Keratinocyte (primary cell): ENCODE measurements around the gene ARHGAP18. TPM values are rescaled to one million over a fixed set of nuclear protein-coding genes. Genes with fewer than 3 reads are reported as not detected.

ENCODE experiments used
- DNase-seq: peaks from one replicate; pipeline ENCODE4 v3.0.0-alpha.2; 2011; ENCODE audit warnings: low read depth, missing footprints, low spot score
- FAIRE-seq: peaks from 2 replicates; lab custom pipeline; 2011; peaks lifted over from hg19 to GRCh38; lab: Jason Lieb, UNC
- H2AFZ ChIP-seq: 2 replicates; pipeline ENCODE4 v1.6.0; 2012; ENCODE audit warnings: low read length, control low read depth, inconsistent platforms; ENCODE audit not compliant: control insufficient read depth
- H3K27ac ChIP-seq: 2 replicates; pipeline ENCODE4 v1.5.1; 2011; ENCODE audit warnings: low read length; ENCODE audit not compliant: control insufficient read depth, insufficient read depth
- H3K27me3 ChIP-seq: 3 replicates; pipeline ENCODE4 v1.6.0; 2011; ENCODE audit warnings: low read length; ENCODE audit not compliant: control insufficient read depth, insufficient read depth; ENCODE audit errors: extremely low read depth
- H3K36me3 ChIP-seq, 2 experiments: 2 replicates in 1 of 2; 3 replicates in 1 of 2; pipeline ENCODE4 v1.5.1; 2011; ENCODE audit warnings: low read length in 2 of 2, mild to moderate bottlenecking in 1 of 2; ENCODE audit not compliant: control insufficient read depth in 2 of 2, insufficient read depth in 2 of 2; ENCODE audit errors: extremely low read depth in 1 of 2
- H3K4me1 ChIP-seq: 3 replicates; pipeline ENCODE4 v1.5.1; 2011; ENCODE audit warnings: low read length; ENCODE audit not compliant: control insufficient read depth, insufficient read depth; ENCODE audit errors: extremely low read depth
- H3K4me2 ChIP-seq: 3 replicates; pipeline ENCODE4 v1.6.0; 2011; ENCODE audit warnings: low read depth, low read length; ENCODE audit not compliant: control insufficient read depth, insufficient read depth; ENCODE audit errors: extremely low read depth
- H3K4me3 ChIP-seq, 3 experiments: fragments of 200-600 bp in 1 of 3; sonication (generic) in 1 of 3; 2 replicates in 2 of 3; 3 replicates in 1 of 3; pipeline ENCODE4 v1.5.1; 2011 to 2016; ENCODE audit warnings: low read length in 3 of 3, mild to moderate bottlenecking in 3 of 3, control low read depth in 2 of 3, inconsistent platforms in 1 of 3, low read depth in 1 of 3, mixed read lengths in 1 of 3, mixed run types in 1 of 3, moderate library complexity in 1 of 3; ENCODE audit not compliant: control insufficient read depth in 2 of 3, insufficient read depth in 2 of 3; ENCODE audit errors: extremely low read depth in 1 of 3
- H3K79me2 ChIP-seq: 2 replicates; pipeline ENCODE4 v1.6.0; 2012; ENCODE audit warnings: low read length; ENCODE audit not compliant: control insufficient read depth, insufficient read depth
- H3K9ac ChIP-seq: 3 replicates; pipeline ENCODE4 v1.6.0; 2011; ENCODE audit warnings: low read length; ENCODE audit not compliant: control insufficient read depth, insufficient read depth; ENCODE audit errors: extremely low read depth
- H3K9me1 ChIP-seq: 3 replicates; pipeline ENCODE4 v1.6.0; 2011; ENCODE audit warnings: low read length; ENCODE audit not compliant: control insufficient read depth, insufficient read depth; ENCODE audit errors: extremely low read depth
- H3K9me3 ChIP-seq: 2 replicates; pipeline ENCODE4 v1.5.1; 2012; ENCODE audit warnings: low read depth, low read length; ENCODE audit not compliant: control insufficient read depth
- H4K20me1 ChIP-seq: 3 replicates; pipeline ENCODE4 v1.6.0; 2011; ENCODE audit warnings: low read length; ENCODE audit not compliant: control insufficient read depth, insufficient read depth; ENCODE audit errors: extremely low read depth
- EZH2 ChIP-seq: IDR thresholded peaks from one replicate; pipeline ENCODE4 v1.6.1; 2012; ENCODE audit warnings: inconsistent platforms, mild to moderate bottlenecking, low read length, moderate library complexity
- dilution Hi-C: fragments of 300-500 bp; cut with MboI; formaldehyde crosslinking; loops from one replicate; pipeline ENCODE4 v1.7.0; 2020; ENCODE audit warnings: low sequenced_read_pairs; ENCODE audit not compliant: extremely low pct_ligation_motif_present
- polyA plus RNA-seq, 5 experiments: library from polyadenylated mRNA; depleted of rRNA in 3 of 5; stranded (reverse) in 3 of 5; stranded (forward) in 1 of 5; unstranded in 1 of 5; fragments of >200 nt; gene quantifications; 1 replicate in 1 of 5; 2 replicates in 3 of 5; 3 replicates in 1 of 5; pipeline versions ENCODE4 v1.2.1 to v1.2.3, GENCODE V29; 2011 to 2012; ENCODE audit warnings: missing spikeins in 2 of 5, low read depth in 1 of 5, low replicate concordance in 1 of 5
- TF ChIP-seq, protein P1 (sequence below), 3 experiments: IDR thresholded peaks in 1 of 3; conservative IDR thresholded peaks in 1 of 3; optimal IDR thresholded peaks in 1 of 3; 2 replicates in 2 of 3; 3 replicates in 1 of 3; pipeline versions ENCODE3 to v1.5.1; 2011; ENCODE audit warnings: low read length in 3 of 3, mild to moderate bottlenecking in 3 of 3, moderate library complexity in 2 of 3, control low read depth in 1 of 3, inconsistent platforms in 1 of 3; ENCODE audit not compliant: insufficient read depth in 2 of 3; ENCODE audit errors: extremely low read depth in 1 of 3

ARHGAP18 gene
- polyA plus RNA-seq, 1 donor (not counting 4 experiments of a cell fraction or from before 2014, with no cell fraction given), result 17.7 TPM

DNA sequence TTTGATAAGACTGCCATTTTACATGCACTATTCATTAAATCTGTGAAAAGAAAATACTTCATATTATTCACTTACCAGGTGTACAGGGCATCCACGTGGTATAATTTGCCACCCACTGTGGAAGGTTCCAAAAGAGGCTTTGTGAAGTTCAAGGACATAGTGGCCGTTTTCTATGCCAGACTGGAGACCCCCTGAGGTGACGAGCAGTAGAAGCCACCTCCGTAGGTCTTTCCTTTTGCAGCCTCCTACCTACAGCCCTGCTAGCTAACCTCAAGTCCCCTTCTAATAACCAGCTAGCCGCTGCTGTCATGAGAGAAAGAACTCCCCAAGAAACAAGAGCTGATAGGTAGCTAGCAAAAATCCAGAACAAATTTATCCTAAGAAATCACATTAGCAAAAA, 110.5 kb downstream of the ARHGAP18 start:
- H3K4me1 ChIP-seq, result no peaks in the 10 kb centered on the region
- FAIRE-seq, result no peak
- H3K9me1 ChIP-seq, result no peaks in the 10 kb centered on the region
- H4K20me1 ChIP-seq, result no peaks in the 10 kb centered on the region
- no peak overlapping the region for H3K4me2 ChIP-seq
- DNase-seq, result no peak
- TF ChIP-seq, protein P1, sequence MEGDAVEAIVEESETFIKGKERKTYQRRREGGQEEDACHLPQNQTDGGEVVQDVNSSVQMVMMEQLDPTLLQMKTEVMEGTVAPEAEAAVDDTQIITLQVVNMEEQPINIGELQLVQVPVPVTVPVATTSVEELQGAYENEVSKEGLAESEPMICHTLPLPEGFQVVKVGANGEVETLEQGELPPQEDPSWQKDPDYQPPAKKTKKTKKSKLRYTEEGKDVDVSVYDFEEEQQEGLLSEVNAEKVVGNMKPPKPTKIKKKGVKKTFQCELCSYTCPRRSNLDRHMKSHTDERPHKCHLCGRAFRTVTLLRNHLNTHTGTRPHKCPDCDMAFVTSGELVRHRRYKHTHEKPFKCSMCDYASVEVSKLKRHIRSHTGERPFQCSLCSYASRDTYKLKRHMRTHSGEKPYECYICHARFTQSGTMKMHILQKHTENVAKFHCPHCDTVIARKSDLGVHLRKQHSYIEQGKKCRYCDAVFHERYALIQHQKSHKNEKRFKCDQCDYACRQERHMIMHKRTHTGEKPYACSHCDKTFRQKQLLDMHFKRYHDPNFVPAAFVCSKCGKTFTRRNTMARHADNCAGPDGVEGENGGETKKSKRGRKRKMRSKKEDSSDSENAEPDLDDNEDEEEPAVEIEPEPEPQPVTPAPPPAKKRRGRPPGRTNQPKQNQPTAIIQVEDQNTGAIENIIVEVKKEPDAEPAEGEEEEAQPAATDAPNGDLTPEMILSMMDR (optimal IDR thresholded peaks at IDR 0.05 in 1 of 3, IDR thresholded peaks at IDR 0.05 in 1 of 3, conservative IDR thresholded peaks at IDR 0.05 in 1 of 3; ENCODE audit: extremely low read depth in 1 of 3, insufficient read depth in 2 of 3, low read length in 3 of 3), result no peak
- TF ChIP-seq EZH2, result no peak
- no peaks in the 10 kb centered on the region for H3K9me3 ChIP-seq
- no peaks in the 10 kb centered on the region for H3K27me3 ChIP-seq
- H3K9ac ChIP-seq, result no peak overlapping the region
- peaks cover 0 to 11% of the 10 kb centered on the region in 2 experiments for H3K36me3 ChIP-seq
- H2AFZ ChIP-seq, result no peak overlapping the region
- H3K4me3 ChIP-seq, result no peak overlapping the region
- H3K79me2 ChIP-seq, result no peaks in the 10 kb centered on the region
- no peak overlapping the region for H3K27ac ChIP-seq
- dilution Hi-C loops, result no loop called here

DNA sequence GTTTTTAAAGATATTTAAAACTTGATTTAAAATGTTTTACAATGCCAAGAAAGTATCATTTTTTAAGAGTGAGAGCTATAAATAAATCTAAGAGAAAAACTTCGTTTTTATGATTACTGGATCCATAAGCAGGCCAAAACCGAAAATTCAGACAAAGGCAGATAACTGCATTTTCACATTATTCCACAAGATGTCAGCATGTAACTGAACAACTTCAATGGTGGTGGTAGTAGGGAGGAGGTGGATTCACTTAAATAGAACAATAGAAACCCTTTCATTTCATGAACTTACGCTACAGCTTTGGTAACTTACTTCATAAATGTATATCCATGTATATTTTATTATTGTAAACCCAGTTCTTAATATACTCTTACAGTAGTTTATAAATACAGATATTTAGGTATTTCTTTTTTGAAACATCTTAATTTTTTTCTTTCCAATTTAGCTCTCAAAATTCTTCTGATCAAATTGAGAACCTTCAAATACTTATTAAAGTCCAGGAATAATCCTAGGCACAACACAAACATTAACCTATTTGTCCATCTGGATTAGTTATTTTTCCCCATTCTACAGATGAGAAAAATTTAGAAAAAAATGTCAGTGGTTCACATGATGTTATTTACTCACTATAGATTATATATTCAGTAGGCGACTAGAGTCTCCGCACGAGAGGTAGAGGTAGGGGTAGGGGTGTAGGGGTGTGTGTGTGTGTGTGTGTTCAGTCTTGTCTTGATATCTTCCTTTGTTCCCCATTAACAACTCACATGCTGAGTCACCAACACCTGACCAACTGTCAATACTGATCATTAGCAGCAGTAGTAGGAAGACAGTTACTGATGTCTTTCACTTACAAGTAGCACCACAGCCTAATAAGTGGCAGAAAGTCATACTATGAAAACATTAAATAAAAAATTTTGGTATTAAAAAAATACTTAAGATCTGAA, 111.5 kb downstream of the ARHGAP18 start:
- no peak overlapping the region for H3K27ac ChIP-seq
- H3K9me3 ChIP-seq, result no peaks in the 10 kb centered on the region
- peaks cover 0 to 11% of the 10 kb centered on the region in 2 experiments for H3K36me3 ChIP-seq
- H3K4me1 ChIP-seq, result no peaks in the 10 kb centered on the region
- no peaks in the 10 kb centered on the region for H3K79me2 ChIP-seq
- H4K20me1 ChIP-seq, result no peaks in the 10 kb centered on the region
- H2AFZ ChIP-seq, result no peak overlapping the region
- dilution Hi-C loops, result no loop called here
- DNase-seq (no peak), FAIRE-seq (peak; percentile 58)
- no peaks in the 10 kb centered on the region for H3K9me1 ChIP-seq
- no peak overlapping the region for H3K9ac ChIP-seq
- H3K4me3 ChIP-seq, result no peak overlapping the region
- TF ChIP-seq EZH2, result no peak
- TF ChIP-seq, protein P1 (optimal IDR thresholded peaks at IDR 0.05 in 1 of 3, IDR thresholded peaks at IDR 0.05 in 1 of 3, conservative IDR thresholded peaks at IDR 0.05 in 1 of 3; ENCODE audit: extremely low read depth in 1 of 3, insufficient read depth in 2 of 3, low read length in 3 of 3), result peak; percentile 33 to 74 (median 51)
- H3K4me2 ChIP-seq, result no peak overlapping the region
- no peaks in the 10 kb centered on the region for H3K27me3 ChIP-seq
